Stimulated activated CD8-positive, alpha-beta memory T cell treated with anti-CD3 and anti-CD28 coated beads, Interleukin-2, amount 100 ng/mL, for 1 hour (primary cell): ENCODE data around the gene TSC22D1.
"Not testable (repeated sequence)": the region's sequence is repeated elsewhere in the genome, so short reads cannot be mapped to it uniquely, and the experiment has no call there.

ENCODE experiments used
- DNase-seq, 2 donors: peaks; one replicate each; pipeline ENCODE4 v3.0.0-alpha.2; 2020; ENCODE audit warnings: low read depth in 2 of 2

The TSC22D1 gene

DNA sequence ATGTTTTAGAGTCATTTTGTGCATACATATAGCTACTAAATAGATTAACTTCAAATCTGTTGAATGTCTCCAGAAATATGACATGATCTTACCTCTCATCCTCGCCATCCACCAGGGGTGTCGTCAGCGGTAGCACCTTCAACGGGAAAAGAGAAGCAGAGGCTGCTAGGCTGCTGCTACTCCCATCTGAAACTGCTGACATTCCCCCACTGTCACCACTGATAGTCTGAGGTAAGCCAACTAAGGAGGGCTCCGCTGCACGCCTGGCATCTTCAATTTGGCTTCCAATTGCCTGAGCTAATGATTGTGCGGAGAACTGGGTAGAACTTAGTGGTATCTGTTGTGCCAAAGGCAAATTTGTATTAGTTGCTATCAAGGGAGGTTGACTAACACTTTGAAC is 3.1 kb downstream of the TSC22D1 start:
- DNase-seq = no peak

DNA sequence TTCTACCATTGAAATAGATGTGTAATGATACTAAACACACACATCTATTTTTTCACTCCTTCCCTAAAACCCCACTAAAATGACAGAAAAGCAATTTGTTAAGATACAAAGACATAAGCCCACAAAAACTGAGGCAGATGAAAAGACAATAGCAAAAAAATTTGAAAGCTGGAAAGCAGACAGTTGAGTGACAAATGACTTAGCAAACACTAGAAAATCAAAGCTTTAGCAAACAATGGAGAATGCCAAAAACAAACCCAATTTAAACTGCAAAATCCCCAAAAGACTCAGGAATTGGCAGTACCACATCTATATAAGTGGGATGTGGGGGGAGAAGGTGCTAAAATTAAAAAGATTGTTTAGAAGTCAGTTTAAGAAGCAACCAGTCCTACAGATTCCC is 9.5 kb downstream of the TSC22D1 start:
- no peak for DNase-seq

DNA sequence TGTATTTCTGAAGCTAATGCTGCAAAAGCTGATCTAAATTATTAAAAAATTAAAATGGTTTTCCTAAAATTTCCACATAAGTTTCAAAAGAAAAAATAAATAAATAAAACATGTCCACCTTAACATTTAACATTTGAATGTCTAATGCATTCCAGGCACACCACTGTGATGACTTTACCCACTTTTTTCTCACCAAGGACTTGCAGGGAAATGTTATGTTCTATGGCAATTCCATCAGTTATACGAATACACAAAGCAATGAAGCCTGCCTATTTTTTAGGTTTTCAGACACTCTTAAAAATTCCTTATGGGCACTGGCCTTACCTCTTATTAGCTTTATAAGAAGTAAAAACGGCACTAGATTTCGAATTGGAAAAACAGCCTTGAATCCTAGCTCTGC is 10.2 kb downstream of the TSC22D1 start:
- DNase-seq = no peak

DNA sequence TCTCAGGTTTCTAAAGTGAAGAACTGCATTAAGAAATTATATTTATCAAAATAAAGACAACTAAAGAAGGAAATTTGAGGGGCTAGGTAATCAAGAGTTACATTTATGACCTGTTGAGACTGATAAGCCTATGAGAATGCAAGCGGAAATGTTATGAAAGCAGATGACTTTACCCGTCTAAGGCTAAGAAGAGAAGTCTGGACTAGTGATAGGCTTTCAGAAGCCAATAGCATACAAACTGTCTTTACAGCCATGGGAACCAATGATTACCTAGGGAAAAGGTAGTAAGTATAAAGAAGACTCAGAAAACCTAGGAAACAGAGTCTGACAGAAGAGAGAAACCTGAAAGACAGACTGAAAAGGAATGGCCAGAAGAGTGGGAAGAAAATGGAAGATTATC is 11.2 kb downstream of the TSC22D1 start:
- no peak for DNase-seq

DNA sequence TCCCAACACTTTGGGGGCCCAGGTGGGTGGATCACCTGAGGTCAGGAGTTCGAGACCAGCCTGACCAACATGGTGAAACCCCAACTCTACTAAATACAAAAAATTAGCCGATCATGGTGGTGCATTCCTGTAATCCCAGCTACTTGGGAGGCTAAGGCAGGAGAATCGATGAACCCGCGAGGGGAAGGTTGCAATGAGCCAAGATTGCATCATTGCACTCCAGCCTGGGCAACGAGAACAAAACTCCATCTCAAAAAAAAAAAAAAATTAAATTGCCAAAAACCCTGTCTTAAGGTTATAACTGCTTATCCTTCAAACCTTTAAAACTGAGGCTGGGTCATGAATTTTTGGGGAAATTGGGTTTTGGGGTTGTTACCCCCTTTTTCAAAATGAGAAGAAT is 13.3 kb downstream of the TSC22D1 start:
- DNase-seq = not testable (repeated sequence)

DNA sequence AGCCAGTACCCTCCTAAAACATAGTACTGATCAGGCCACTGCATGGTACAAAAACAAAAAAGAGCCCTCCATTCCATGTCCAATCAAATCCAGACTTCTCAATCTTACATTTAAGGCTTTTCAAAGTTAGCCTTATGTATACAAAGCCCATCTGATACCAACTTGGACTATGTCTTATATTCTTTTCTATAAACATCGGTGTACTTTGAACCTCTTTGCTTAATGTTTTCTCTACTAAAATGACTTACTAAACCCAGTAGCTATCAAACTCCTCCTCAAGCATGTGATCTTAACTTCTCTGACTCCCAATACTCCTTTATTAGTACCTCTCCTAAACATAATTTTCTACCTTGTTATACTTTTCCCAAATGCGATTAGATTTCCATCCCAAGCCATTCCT is 14.8 kb downstream of the TSC22D1 start:
- no peak for DNase-seq

DNA sequence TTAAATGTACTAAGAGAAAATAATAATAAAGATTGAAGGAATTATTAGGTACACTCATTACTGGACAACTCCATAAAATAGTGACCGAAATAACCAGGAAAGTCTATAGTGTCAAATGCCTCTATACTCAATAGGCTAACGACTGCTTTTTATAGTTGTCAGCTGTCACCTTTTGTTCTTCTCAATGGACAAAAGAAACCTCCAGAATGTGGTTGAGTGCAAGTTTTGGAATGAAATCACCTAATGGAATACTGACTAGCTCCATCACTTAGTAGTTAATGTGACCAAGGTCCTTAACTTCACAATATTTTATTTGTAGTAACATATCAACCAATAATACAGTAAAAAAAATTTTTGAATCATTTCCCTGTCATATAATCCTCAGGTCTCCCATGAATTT is 18.1 kb downstream of the TSC22D1 start:
- no peak for DNase-seq

DNA sequence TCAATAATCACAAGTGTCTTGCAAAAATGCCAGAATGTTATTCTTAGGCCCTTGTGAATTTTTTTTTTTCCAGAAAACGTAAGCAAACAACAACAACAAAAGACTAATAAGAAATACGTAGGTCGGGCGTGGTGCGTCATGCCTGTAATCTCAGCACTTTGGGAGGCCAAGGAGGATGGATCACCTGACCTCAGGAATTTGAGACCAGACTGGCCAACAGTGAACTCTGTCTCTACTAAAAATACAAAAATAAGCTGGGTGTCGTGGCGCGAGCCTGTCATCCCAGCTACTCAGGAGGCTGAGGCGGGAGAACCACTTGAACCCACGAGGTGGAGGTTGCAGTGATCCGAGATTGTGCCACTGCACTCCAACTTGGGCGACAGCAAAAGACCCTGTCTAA is 20.9 kb downstream of the TSC22D1 start:
- no peak for DNase-seq

DNA sequence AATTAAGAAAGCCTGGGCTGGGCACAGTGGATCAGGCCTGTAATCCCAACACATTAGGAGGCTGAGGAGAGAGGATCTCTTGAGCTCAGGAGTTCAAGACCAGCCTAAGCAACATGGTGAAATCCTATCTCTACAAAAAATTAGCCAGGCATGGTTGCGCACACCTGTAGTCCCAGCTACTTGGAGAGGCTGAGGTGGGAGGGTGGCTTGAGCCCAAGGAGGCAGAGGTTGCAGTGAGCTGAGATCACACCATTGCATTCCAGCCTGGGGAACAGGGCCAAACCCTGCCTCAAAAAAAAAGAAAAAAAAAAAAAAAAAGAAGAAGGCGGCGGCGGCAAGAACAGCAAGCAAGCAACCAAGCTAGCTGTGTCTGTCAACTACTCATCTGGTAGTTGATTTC is 26.7 kb downstream of the TSC22D1 start:
- DNase-seq = no peak

DNA sequence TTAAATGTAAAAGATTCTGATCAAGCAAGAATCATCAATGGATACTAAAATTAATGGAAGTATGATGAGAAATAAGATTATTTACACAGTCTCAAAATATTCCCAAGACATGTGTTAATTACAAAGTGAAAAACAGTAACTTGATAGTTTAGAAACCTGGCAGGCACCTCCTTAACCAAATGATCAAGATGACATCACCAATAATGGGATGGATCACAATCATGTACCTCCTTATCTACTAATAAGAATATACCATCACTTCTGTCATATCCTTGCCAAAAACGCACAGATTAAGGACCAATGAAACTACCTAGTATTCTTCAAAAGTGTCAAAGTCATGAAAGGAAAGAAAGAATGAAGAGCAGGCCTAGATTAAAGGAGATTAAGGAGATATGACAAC is 30.0 kb downstream of the TSC22D1 start:
- DNase-seq = no peak

DNA sequence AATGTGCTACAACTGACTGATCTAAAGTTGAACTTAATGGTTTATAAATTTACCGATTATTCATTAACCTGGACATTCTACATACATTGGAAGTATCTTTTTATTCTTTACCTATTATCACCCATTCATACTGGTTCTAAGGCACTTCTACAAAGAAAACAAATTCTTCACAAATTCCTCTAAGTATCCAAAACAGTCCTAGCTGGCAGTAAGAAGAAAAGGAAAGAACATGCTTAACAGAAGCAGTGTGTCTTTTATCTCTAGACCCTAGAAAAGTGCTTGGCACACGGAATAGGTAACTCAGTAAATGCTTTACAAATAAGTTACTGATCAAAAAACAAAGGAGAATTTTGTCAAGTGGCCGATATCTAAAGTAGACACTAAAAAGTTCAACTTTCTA is 32.8 kb downstream of the TSC22D1 start:
- DNase-seq = no peak

DNA sequence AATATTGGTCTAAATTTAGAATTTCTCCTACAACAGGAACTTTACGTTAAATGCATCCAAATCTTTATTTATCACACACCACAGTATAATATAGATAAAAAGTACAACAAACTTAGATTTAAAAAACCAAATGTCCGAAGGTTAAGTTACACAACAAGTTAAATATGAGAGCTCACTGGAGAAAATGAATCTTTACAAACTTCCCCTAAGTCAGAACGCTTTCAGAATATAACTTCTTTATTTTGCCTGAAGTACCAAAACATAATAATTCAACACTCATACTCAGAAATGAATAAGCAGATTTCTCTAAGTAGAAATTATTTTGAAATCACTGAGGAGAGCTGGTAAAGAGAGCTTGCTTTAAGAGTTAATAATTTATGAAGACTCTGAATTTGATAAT is 33.8 kb downstream of the TSC22D1 start:
- DNase-seq = no peak

DNA sequence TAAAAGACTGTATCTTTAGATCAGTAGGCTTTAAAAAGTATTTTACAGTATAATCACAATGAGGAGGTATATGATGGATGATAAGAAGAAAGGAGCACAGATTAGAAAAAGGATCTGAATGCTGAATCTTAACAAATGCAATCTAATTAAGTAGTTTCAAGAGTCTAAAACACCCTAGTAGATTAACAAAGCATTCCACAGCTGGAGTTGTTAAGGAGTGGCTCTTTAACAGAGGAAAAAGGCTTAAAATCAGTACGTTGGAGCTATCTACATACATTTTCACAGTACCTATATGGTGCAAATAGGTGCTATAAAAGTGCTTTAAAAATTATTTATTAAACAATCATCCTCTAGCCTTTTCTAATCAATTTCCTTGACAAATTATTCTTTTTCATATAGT is 34.5 kb downstream of the TSC22D1 start:
- DNase-seq = no peak

DNA sequence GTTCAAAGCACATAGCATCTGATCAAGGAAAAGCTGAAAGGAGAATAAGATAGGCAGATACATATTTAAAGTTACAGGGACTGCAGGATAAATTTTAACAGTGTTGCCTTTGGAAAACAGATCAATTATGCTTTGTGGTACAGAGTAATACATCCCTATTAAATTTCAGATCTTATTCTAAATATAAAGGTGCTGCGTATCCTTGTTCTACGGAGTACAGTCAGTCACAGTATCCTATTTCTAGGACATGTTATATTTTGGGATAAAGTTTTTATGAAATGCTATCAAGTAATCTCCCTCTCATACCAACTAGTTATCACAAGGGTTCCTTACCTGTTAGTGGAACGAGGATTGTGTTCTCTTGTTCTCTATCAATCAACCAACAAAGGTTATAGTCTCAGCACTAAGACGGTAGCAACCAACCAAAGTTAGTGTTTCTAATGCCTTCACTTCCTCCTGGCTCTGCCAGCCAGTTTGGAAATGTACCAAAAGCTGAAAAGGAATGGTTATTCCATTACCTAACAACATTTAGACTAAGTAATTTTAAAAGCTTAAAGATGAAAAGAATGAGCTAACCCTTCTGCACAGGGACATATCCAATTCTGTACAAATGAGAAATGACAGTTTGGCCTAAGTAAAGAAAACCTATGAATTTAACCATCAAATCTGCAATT is 35.2 kb downstream of the TSC22D1 start:
- no peak for DNase-seq

DNA sequence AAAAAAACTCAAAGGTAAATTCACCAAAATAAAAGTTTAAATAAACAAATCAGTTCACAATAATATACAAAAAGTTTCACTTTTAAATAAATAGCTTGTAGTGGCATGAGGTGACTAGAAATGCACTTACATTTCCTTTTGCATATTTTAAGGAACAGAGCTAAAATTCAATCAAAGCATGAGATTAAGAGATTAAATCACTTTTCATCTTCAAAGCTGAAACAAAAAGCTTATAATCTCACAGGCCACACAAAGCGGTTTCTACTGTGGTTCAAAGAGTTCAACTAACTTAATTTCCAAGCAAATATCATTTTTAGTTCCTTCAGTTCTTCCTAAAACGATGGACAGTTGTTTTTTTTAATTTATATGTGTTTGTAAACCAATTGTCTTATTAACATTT is 38.9 kb downstream of the TSC22D1 start:
- no peak for DNase-seq

DNA sequence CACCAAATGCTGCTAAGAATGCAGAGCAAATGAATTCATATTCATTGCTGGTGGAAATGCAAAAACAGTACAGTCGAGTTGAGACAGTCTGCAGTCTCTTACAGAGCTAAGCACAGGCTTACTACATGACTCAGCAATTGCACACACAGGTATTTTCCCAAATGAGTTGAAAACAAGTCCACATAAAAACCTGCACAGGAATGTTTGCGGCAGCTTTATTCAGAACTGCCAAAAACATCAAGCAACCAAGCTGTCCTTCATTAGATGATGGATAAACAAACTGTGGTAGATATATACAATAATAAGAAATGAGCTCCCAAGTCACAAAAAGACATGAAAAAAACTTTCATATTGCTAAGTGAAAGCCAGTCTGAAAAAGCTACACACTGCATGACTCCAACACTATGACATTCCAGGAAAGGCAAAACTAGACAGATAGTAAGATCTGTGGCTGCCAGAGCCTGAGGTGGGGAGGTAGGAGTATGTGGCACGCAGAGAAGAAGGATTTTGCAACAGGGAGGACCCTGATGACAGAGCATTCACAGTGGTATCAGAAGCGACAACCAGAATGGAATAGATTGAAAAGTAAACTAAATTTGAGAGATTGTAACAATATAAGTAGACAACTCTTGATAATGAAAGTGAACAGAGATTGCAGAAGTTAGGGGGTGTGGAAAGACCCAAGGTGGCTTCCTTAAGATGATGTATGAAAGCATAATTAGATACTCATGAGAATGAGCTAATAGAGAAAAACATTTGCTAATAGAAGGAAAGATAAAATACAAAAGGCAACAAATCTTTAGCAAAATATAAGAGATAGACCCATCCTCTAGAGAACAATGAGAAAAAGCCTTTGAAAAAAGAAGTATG is 52.7 kb downstream of the TSC22D1 start:
- no peak for DNase-seq

DNA sequence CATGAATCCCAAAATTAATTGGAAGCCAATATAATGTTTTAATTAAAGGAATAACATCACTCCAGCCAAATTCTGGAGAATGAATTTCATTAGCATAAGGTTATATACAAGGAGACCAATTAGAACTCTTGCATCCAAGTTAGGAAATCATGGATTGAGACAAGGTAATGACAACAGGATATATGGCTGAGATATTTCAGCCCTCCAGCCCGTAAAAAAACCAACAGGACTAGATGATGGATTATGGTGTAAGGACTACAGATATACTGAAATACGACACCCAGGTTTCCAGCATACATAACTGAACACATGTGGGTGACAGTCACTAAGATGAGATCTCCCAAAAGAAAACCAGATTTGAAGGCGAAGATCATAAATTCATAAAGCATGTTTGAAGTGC is 56.5 kb downstream of the TSC22D1 start:
- no peak for DNase-seq

DNA sequence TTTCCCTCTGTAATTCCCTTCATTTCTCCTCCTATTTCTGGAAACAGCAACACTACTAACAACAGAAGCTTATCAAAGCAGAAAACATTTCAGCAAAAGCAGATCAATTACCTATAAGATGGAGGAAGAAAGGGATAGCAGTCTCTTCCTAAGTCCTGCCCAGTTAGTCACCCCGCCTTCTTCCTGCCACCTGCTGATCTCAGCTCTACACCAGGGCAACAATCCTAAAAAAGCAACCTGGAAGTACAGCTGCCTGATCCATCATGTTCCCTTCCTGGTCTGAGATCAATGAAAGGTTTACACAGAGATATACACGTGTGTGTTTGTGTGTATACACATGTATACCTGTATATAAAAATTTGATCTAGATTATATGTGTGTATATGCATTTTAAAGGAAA is 59.4 kb downstream of the TSC22D1 start:
- no peak for DNase-seq

DNA sequence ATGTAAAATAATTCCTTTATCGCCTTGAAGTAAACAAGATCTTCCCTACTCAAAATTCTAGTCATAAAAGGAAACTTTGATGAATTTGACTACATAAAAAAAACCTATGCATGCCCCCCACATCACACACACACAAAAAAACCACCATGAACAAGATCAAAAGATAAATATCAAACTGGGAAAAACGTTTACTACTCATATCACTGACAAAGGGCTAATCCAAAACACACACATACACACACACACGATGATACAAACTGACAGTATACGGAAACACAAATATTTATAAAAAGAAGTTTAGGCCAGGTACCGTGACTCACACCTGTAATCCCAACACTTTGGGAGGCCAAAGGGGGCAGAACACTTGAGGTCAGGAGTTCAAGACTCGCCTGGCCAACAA is 61.9 kb downstream of the TSC22D1 start:
- DNase-seq = no peak

DNA sequence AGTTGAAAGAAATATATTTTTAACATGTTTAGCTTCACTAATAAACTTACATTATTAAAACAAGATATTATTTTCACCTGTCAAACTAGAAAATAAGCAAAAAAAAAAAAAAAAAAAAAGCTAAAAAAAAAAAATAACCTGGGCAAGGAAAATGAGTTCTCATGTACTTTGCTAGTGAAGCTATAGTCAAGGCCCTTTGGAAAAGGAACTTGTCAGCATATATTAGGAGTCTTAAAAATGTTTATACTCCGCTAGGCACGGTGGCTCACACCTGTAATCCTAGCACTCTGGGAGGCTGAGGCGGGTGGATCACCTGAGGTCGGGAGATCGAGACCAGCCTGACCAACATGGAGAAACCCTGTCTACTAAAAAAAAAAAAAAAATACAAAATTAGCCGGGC is 66.3 kb downstream of the TSC22D1 start:
- DNase-seq = not testable (repeated sequence)

DNA sequence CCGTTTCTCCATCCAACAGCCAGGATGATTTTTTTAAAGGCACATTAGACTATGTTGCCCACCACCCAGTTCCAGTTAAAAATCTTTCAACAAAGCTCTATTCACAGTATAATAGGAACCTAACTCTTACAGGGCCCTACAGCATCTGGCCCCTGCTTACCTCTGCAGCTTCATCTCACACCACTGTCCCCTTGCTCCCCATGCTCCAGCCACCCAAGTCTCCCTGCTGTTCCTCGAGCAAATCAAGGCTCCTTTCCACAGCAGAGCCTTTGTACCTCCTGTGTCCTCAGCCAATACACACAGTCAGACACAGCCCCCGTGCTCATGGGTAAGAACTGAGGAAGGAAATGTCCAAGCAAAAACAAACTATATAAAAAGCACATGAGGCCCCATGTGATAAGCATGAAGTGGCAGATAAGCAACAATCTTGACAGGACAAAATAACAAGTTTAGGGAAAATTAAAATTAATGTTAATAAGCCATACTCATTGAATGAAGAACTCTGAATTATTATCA is 67.5 kb downstream of the TSC22D1 start:
- DNase-seq = no peak

DNA sequence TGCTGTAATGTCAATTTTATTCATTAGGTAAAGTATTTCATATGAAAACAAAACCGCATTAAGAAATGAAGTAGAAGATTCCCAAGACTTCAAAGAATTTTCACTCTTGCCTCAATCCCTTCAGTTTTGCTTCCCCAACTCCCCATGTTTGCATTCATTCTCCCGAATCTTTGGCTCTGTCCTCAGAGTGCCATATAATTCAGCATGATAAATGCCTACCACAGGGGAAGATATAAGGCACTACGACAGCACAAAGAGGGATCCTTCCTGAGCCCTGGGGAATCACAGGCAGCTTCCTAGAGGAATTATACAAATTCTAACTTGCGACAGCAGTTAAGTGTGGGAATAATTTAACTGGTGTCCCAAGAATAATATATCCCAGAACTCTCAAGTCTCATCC is 68.5 kb downstream of the TSC22D1 start:
- no peak for DNase-seq

DNA sequence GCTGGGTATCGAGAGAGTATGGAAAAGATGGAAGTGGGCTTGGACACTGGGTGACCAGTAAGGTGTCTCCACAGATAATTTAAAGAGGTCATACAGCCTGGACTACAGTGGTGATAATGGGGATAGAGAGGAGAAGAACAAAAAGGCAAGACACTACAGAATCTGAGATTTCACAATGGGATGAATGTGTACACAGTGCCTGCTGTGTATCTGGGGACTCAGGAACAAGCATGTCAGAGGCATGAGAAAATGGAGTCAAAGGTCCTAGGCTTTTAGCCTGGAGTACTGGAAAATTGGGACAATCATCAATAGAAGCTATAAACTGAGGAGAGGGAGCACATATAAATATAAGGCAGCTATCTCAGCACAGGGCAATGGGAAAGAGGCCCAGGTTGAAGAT is 69.4 kb downstream of the TSC22D1 start:
- no peak for DNase-seq
